ENCODE results near the gene PPP6R1. TPM values are rescaled to one million over a fixed set of nuclear protein-coding genes. Genes with fewer than 3 reads are reported as not detected.
A peak's percentile ranks its signal among the peaks of the same experiment; 100 is the strongest.

Gene PPP6R1
- total RNA-seq, 2 experiments from 2014 or later: 89.6 to 161 TPM

DNA sequence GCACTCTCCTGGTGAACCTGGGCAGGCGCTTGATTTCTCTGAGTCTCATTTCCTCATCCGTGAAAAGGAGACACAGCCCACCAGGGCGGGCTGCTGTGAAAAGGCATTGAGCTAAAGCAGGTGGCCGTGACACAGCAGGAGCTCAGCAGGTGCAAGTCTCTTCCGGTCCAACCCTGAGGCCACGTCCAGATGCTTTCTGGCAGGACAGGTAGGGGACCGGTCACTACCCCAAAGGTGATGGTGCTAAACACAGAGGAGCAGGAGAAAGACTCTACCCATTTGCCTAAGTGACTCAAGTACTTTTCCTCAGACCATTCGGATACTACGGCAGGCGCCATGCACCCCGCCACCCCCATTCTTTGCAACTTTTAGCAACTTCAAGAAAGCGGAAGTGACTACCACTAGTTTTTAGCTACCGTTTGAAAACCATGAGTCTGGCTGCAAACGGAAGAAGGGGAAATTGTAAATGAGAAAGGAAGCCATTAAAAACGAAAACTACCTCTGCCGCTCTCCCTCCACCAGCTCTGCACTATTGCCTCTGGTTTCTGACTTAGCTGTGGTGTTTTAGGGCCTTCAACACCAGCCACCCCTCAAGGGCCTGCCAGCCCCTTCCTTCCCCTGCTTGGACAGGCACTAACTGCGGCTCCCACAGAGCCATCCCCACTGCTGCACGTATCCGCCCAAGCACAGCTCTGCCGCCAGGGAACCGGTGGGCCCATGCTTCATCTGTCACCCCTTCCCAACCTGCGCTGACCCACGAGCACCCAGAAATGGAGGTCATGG is 4.8 kb downstream of the PPP6R1 start:
- H2AFZ ChIP-seq (ENCODE audit: low read length): no peak overlapping the region
- TF ChIP-seq CTCF (conservative IDR thresholded peaks at IDR 0.05; ENCODE audit: low read length): no peak
- TF ChIP-seq EZH2phosphoT487 (IDR thresholded peaks at IDR 0.05; ENCODE audit: borderline replicate concordance, low read depth, low read length): no peak
- BruUV-seq (replicated peaks): TSS peak; percentile 93
- H4K20me1 ChIP-seq (ENCODE audit: insufficient read depth, low read length): peaks cover 20% of the 10 kb centered on the region
- intact Hi-C loops (cut with micrococcal nuclease; ENCODE audit: unreplicated experiment): loop anchor here (1.0 to 2.0 kb wide), 3 partner anchors 22 to 41 kb away; partner anchors contain the start of gene HSPBP1
- peak overlapping the region; percentile 78 for H3K4me3 ChIP-seq (ENCODE audit: low read depth, low read length, poor library complexity, severe bottlenecking)
- peaks cover 79% of the 10 kb centered on the region for H3K36me3 ChIP-seq (ENCODE audit: insufficient read depth, low read length)
- peaks cover 89% of the 10 kb centered on the region for H3K79me2 ChIP-seq (ENCODE audit: insufficient read depth, low read depth, low read length)
- no peaks in the 10 kb centered on the region for H3K9me2 ChIP-seq (ENCODE audit: insufficient read depth, low read length)
- H3K4me2 ChIP-seq (ENCODE audit: low read length): peak overlapping the region; percentile 98
- H3K27ac ChIP-seq (ENCODE audit: low read depth, low read length, poor library complexity, severe bottlenecking): peak overlapping the region; percentile 97
- ChIA-PET CTCF (ENCODE audit: unreplicated experiment) (interaction anchor here (1.8 kb wide), 1 partner anchor 47 kb away, joined by 5 read pairs; no protein-coding TSS in a partner anchor), POLR2A (interaction anchor here (1.2 to 1.9 kb wide), 2 partner anchors 24 to 48 kb away, joined by 4 to 7 read pairs; no protein-coding TSS in a partner anchor)
- peak; percentile 97 for DNase-seq (ENCODE audit: low spot score)
- H3K4me1 ChIP-seq (ENCODE audit: insufficient read depth, low read length, poor library complexity, severe bottlenecking): peaks cover 50% of the 10 kb centered on the region
- no peaks in the 10 kb centered on the region for H3K9me3 ChIP-seq (ENCODE audit: low read length)

GRCh38 chr19:55252760-55253663 is 5.8 kb downstream of the PPP6R1 start:
- peak overlapping the region; percentile 97 for H3K27ac ChIP-seq (ENCODE audit: low read depth, low read length, poor library complexity, severe bottlenecking)
- peak overlapping the region; percentile 78 for H3K4me3 ChIP-seq (ENCODE audit: low read depth, low read length, poor library complexity, severe bottlenecking)
- ChIA-PET CTCF (ENCODE audit: unreplicated experiment) (no interaction called here), POLR2A (interaction anchor here (0.7 kb wide), 1 partner anchor 25 kb away, joined by 3 read pairs; no protein-coding TSS in a partner anchor)
- no peaks in the 10 kb centered on the region for H3K9me2 ChIP-seq (ENCODE audit: insufficient read depth, low read length)
- TF ChIP-seq EZH2phosphoT487 (IDR thresholded peaks at IDR 0.05; ENCODE audit: borderline replicate concordance, low read depth, low read length): no peak
- TF ChIP-seq CTCF (conservative IDR thresholded peaks at IDR 0.05; ENCODE audit: low read length): no peak
- H3K36me3 ChIP-seq (ENCODE audit: insufficient read depth, low read length): peaks cover 89% of the 10 kb centered on the region
- peaks cover 50% of the 10 kb centered on the region for H3K4me1 ChIP-seq (ENCODE audit: insufficient read depth, low read length, poor library complexity, severe bottlenecking)
- H2AFZ ChIP-seq (ENCODE audit: low read length): no peak overlapping the region
- peaks cover 22% of the 10 kb centered on the region for H4K20me1 ChIP-seq (ENCODE audit: insufficient read depth, low read length)
- H3K4me2 ChIP-seq (ENCODE audit: low read length): peak overlapping the region; percentile 98
- no peaks in the 10 kb centered on the region for H3K9me3 ChIP-seq (ENCODE audit: low read length)
- peaks cover 92% of the 10 kb centered on the region for H3K79me2 ChIP-seq (ENCODE audit: insufficient read depth, low read depth, low read length)
- DNase-seq (ENCODE audit: low spot score): peak; percentile 23
- no TSS peak for BruUV-seq (replicated peaks)
- intact Hi-C loops (cut with micrococcal nuclease; ENCODE audit: unreplicated experiment): no loop called here

All from OCI-LY7 (cell line).